Measurements from ENCODE around the gene PLXNA2.

The PLXNA2 gene

GRCh38 chr1:208173749-208174148 is 70.4 kb downstream of the PLXNA2 start:
- no peak for DNase-seq (ENCODE audit: extremely low read depth, low read depth)
- no peak overlapping the region for H3K4me3 ChIP-seq (replicated peaks; ENCODE audit: low read depth, low read length)
- no peak for TF ChIP-seq CTCF (IDR thresholded peaks at IDR 0.05; ENCODE audit: low read depth, low read length, missing control alignments)

- H3K4me3 ChIP-seq (replicated peaks; ENCODE audit: low read depth, low read length): no peak overlapping the region
- TF ChIP-seq CTCF (IDR thresholded peaks at IDR 0.05; ENCODE audit: low read depth, low read length, missing control alignments): no peak
- DNase-seq (ENCODE audit: extremely low read depth, low read depth): no peak
These were observed 71.6 kb downstream of the PLXNA2 start for GRCh38 chr1:208172423-208173145.

GRCh38 chr1:208171616-208172422 is 72.4 kb downstream of the PLXNA2 start:
- no peak for TF ChIP-seq CTCF (IDR thresholded peaks at IDR 0.05; ENCODE audit: low read depth, low read length, missing control alignments)

GRCh38 chr1:208170252-208170651 is 73.9 kb downstream of the PLXNA2 start:
- no peak for TF ChIP-seq CTCF (IDR thresholded peaks at IDR 0.05; ENCODE audit: low read depth, low read length, missing control alignments)
- H3K4me3 ChIP-seq (replicated peaks; ENCODE audit: low read depth, low read length): no peak overlapping the region
- DNase-seq (ENCODE audit: extremely low read depth, low read depth): no peak

More at GRCh38 chr1:208171616-208172422, 72.4 kb downstream of the PLXNA2 start:
- H3K4me3 ChIP-seq (replicated peaks; ENCODE audit: low read depth, low read length): no peak overlapping the region
- no peak for DNase-seq (ENCODE audit: extremely low read depth, low read depth)

GRCh38 chr1:208169081-208169879 is 74.9 kb downstream of the PLXNA2 start:
- no peak overlapping the region for H3K4me3 ChIP-seq (replicated peaks; ENCODE audit: low read depth, low read length)
- TF ChIP-seq CTCF (IDR thresholded peaks at IDR 0.05; ENCODE audit: low read depth, low read length, missing control alignments): no peak

GRCh38 chr1:208167261-208167869 is 76.8 kb downstream of the PLXNA2 start:
- no peak for TF ChIP-seq CTCF (IDR thresholded peaks at IDR 0.05; ENCODE audit: low read depth, low read length, missing control alignments)
- no peak for DNase-seq (ENCODE audit: extremely low read depth, low read depth)
- no peak overlapping the region for H3K4me3 ChIP-seq (replicated peaks; ENCODE audit: low read depth, low read length)

More at GRCh38 chr1:208169081-208169879, 74.9 kb downstream of the PLXNA2 start:
- no peak for DNase-seq (ENCODE audit: extremely low read depth, low read depth)

All from HFF-Myc (cell line).